Measurements from ENCODE around the gene RNGTT.

RNGTT gene

GRCh38 chr6:88852775-88853174 is 110.6 kb downstream of the RNGTT start:
- H3K9me3 ChIP-seq (ENCODE audit: control insufficient read depth, insufficient read depth, low read depth, low read length) = no peaks in the 10 kb centered on the region
- no peak overlapping the region for H3K27ac ChIP-seq (ENCODE audit: extremely low read depth, low read depth, low read length)
- no peak overlapping the region for H3K4me3 ChIP-seq (ENCODE audit: low read depth, low read length)
- ChIA-PET CTCF (interaction anchor here (0.7 kb wide), 1 partner anchor 124 kb away, joined by 3 read pairs; no protein-coding TSS in a partner anchor), POLR2A (no interaction called here)
- H3K4me1 ChIP-seq (ENCODE audit: control insufficient read depth, insufficient read depth, low read length) = peaks cover 16% of the 10 kb centered on the region; the same call in 1 of the 2 replicates
- no peaks in the 10 kb centered on the region for H3K36me3 ChIP-seq (ENCODE audit: control insufficient read depth in 2 of 2, insufficient read depth in 1 of 2, low read length in 2 of 2)
- TF ChIP-seq, protein P1, sequence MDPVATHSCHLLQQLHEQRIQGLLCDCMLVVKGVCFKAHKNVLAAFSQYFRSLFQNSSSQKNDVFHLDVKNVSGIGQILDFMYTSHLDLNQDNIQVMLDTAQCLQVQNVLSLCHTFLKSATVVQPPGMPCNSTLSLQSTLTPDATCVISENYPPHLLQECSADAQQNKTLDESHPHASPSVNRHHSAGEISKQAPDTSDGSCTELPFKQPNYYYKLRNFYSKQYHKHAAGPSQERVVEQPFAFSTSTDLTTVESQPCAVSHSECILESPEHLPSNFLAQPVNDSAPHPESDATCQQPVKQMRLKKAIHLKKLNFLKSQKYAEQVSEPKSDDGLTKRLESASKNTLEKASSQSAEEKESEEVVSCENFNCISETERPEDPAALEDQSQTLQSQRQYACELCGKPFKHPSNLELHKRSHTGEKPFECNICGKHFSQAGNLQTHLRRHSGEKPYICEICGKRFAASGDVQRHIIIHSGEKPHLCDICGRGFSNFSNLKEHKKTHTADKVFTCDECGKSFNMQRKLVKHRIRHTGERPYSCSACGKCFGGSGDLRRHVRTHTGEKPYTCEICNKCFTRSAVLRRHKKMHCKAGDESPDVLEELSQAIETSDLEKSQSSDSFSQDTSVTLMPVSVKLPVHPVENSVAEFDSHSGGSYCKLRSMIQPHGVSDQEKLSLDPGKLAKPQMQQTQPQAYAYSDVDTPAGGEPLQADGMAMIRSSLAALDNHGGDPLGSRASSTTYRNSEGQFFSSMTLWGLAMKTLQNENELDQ (tag by site-specific recombination; IDR thresholded peaks at IDR 0.05; ENCODE audit: low read depth) = no peak
- TF ChIP-seq ZNF266 (tag by site-specific recombination; IDR thresholded peaks at IDR 0.05; ENCODE audit: low read depth) = no peak
- TF ChIP-seq ZNF324 (tag by site-specific recombination; IDR thresholded peaks at IDR 0.05) = no peak
- no peak for TF ChIP-seq ZNF76 (tag by site-specific recombination; IDR thresholded peaks at IDR 0.05; ENCODE audit: borderline replicate concordance, low read depth)
- no peak for TF ChIP-seq ZNF521 (tag by site-specific recombination; IDR thresholded peaks at IDR 0.05)
- TF ChIP-seq BCL11A (tag by site-specific recombination; IDR thresholded peaks at IDR 0.05; ENCODE audit: low read depth) = no peak
- TF ChIP-seq, protein P2, sequence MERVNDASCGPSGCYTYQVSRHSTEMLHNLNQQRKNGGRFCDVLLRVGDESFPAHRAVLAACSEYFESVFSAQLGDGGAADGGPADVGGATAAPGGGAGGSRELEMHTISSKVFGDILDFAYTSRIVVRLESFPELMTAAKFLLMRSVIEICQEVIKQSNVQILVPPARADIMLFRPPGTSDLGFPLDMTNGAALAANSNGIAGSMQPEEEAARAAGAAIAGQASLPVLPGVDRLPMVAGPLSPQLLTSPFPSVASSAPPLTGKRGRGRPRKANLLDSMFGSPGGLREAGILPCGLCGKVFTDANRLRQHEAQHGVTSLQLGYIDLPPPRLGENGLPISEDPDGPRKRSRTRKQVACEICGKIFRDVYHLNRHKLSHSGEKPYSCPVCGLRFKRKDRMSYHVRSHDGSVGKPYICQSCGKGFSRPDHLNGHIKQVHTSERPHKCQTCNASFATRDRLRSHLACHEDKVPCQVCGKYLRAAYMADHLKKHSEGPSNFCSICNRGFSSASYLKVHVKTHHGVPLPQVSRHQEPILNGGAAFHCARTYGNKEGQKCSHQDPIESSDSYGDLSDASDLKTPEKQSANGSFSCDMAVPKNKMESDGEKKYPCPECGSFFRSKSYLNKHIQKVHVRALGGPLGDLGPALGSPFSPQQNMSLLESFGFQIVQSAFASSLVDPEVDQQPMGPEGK (tag by site-specific recombination; IDR thresholded peaks at IDR 0.05) = no peak
- no peak for TF ChIP-seq ZBTB20 (tag by site-specific recombination; IDR thresholded peaks at IDR 0.05)
- no peak for TF ChIP-seq ZNF341 (tag by site-specific recombination; IDR thresholded peaks at IDR 0.05; ENCODE audit: low read depth)
- TF ChIP-seq ZNF791 (tag by site-specific recombination; IDR thresholded peaks at IDR 0.05) = no peak
- TF ChIP-seq ZSCAN23 (tag by site-specific recombination; IDR thresholded peaks at IDR 0.05) = no peak
- TF ChIP-seq ZBTB6 (tag by site-specific recombination; IDR thresholded peaks at IDR 0.05) = no peak
- TF ChIP-seq ZBTB1 (tag by site-specific recombination; IDR thresholded peaks at IDR 0.05) = no peak

DNA sequence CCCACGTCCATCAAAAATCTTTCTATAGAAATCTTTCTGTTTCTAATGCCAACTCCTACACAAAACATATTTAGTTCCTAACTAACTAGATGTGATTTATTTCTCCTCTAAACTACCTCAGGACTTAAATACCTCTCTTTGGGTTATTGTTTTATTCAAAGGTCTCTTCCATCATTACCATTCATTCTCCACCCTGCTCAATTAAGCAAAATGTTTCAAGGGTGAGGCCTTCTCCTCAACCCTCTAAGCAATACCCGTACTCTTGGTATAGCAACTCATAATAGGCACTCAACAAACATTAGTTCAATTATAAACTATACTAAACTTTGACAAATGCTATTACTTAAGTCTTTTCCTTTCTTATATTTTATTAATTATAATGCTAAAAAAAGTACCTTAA is 111.4 kb downstream of the RNGTT start:
- H3K36me3 ChIP-seq (ENCODE audit: control insufficient read depth in 2 of 2, insufficient read depth in 1 of 2, low read length in 2 of 2) = no peaks in the 10 kb centered on the region
- ChIA-PET CTCF (no interaction called here), POLR2A (no interaction called here)
- H3K4me1 ChIP-seq (ENCODE audit: control insufficient read depth, insufficient read depth, low read length) = peaks cover 16% of the 10 kb centered on the region; the same call in 1 of the 2 replicates
- no peak overlapping the region for H3K4me3 ChIP-seq (ENCODE audit: low read depth, low read length)
- no peaks in the 10 kb centered on the region for H3K9me3 ChIP-seq (ENCODE audit: control insufficient read depth, insufficient read depth, low read depth, low read length)
- H3K27ac ChIP-seq (ENCODE audit: extremely low read depth, low read depth, low read length) = no peak overlapping the region
- TF ChIP-seq ZBTB17 (tag by site-specific recombination; IDR thresholded peaks at IDR 0.05) (no peak), SP2 (tag by site-specific recombination; IDR thresholded peaks at IDR 0.05) (no peak), ZSCAN5A (tag by site-specific recombination; IDR thresholded peaks at IDR 0.05) (no peak), ZNF350 (tag by site-specific recombination; IDR thresholded peaks at IDR 0.05) (no peak), ZNF629 (tag by site-specific recombination; IDR thresholded peaks at IDR 0.05) (no peak), ZNF169 (tag by site-specific recombination; IDR thresholded peaks at IDR 0.05) (no peak), ZNF677 (tag by site-specific recombination; IDR thresholded peaks at IDR 0.05) (no peak), ZSCAN30 (tag by site-specific recombination; IDR thresholded peaks at IDR 0.05) (no peak), ZXDB (tag by site-specific recombination; IDR thresholded peaks at IDR 0.05) (no peak), ZNF704 (tag by site-specific recombination; IDR thresholded peaks at IDR 0.05) (no peak), GFI1B (tag by site-specific recombination; IDR thresholded peaks at IDR 0.05) (no peak), ZFHX2 (tag by site-specific recombination; conservative IDR thresholded peaks at IDR 0.05) (no peak)
- TF ChIP-seq, protein P3, sequence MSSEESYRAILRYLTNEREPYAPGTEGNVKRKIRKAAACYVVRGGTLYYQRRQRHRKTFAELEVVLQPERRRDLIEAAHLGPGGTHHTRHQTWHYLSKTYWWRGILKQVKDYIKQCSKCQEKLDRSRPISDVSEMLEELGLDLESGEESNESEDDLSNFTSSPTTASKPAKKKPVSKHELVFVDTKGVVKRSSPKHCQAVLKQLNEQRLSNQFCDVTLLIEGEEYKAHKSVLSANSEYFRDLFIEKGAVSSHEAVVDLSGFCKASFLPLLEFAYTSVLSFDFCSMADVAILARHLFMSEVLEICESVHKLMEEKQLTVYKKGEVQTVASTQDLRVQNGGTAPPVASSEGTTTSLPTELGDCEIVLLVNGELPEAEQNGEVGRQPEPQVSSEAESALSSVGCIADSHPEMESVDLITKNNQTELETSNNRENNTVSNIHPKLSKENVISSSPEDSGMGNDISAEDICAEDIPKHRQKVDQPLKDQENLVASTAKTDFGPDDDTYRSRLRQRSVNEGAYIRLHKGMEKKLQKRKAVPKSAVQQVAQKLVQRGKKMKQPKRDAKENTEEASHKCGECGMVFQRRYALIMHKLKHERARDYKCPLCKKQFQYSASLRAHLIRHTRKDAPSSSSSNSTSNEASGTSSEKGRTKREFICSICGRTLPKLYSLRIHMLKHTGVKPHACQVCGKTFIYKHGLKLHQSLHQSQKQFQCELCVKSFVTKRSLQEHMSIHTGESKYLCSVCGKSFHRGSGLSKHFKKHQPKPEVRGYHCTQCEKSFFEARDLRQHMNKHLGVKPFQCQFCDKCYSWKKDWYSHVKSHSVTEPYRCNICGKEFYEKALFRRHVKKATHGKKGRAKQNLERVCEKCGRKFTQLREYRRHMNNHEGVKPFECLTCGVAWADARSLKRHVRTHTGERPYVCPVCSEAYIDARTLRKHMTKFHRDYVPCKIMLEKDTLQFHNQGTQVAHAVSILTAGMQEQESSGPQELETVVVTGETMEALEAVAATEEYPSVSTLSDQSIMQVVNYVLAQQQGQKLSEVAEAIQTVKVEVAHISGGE (tag by site-specific recombination; conservative IDR thresholded peaks at IDR 0.05; ENCODE audit: low read depth) = no peak

Data from HEK293 (cell line).